Measurements from ENCODE around the gene BCAP31.
"Not testable (repeated sequence)": the region's sequence is repeated elsewhere in the genome, so short reads cannot be mapped to it uniquely, and the experiment has no call there.

Gene BCAP31

GRCh38 chrX:153708415-153708814 lies 15.8 kb downstream of the BCAP31 start:
- DNase-seq = peak; percentile 2 to 31

GRCh38 chrX:153707406-153707805 lies 16.8 kb downstream of the BCAP31 start:
- DNase-seq = no peak

- no peak for DNase-seq
Observed at GRCh38 chrX:153706799-153707198, 17.4 kb downstream of the BCAP31 start.

- not testable (repeated sequence) for DNase-seq
Observed at GRCh38 chrX:153705403-153706060, 18.7 kb downstream of the BCAP31 start.

GRCh38 chrX:153704631-153705402 lies 19.4 kb downstream of the BCAP31 start:
- not testable (repeated sequence) for DNase-seq

- DNase-seq = no peak
Observed at GRCh38 chrX:153704021-153704526, 20.1 kb downstream of the BCAP31 start.

GRCh38 chrX:153703036-153703370 lies 21.2 kb downstream of the BCAP31 start:
- no peak for DNase-seq

- no peak for DNase-seq
Observed at GRCh38 chrX:153702336-153703035, 21.7 kb downstream of the BCAP31 start.

- DNase-seq = no peak
Observed at GRCh38 chrX:153701706-153702105, 22.5 kb downstream of the BCAP31 start.

GRCh38 chrX:153700967-153701366 lies 23.2 kb downstream of the BCAP31 start:
- DNase-seq = no peak

GRCh38 chrX:153700376-153700945 lies 23.7 kb downstream of the BCAP31 start:
- no peak for DNase-seq

GRCh38 chrX:153699784-153700371 lies 24.3 kb downstream of the BCAP31 start:
- not testable (repeated sequence) for DNase-seq

GRCh38 chrX:153699210-153699783 lies 24.9 kb downstream of the BCAP31 start:
- DNase-seq = not testable (repeated sequence)

- no peak for DNase-seq
Observed at GRCh38 chrX:153697924-153698865, 26.0 kb downstream of the BCAP31 start.

GRCh38 chrX:153696986-153697722 lies 27.0 kb downstream of the BCAP31 start:
- DNase-seq = not testable (repeated sequence)

- DNase-seq = not testable (repeated sequence)
Observed at GRCh38 chrX:153696538-153696937, 27.6 kb downstream of the BCAP31 start.

GRCh38 chrX:153696100-153696499 lies 28.1 kb downstream of the BCAP31 start:
- no peak for DNase-seq

- no peak for DNase-seq
Observed at GRCh38 chrX:153694687-153695270, 29.4 kb downstream of the BCAP31 start.

GRCh38 chrX:153694256-153694655 lies 29.9 kb downstream of the BCAP31 start:
- DNase-seq = not testable (repeated sequence)
